Fibroblast of villous mesenchyme (primary cell): ENCODE data around the gene C9. TPM values are rescaled to one million over a fixed set of nuclear protein-coding genes. Genes with fewer than 3 reads are reported as not detected.
"Not testable (repeated sequence)": the region's sequence is repeated elsewhere in the genome, so short reads cannot be mapped to it uniquely, and the experiment has no call there.

Experiments used
- DNase-seq: peaks from one replicate; pipeline ENCODE4 v3.0.0-alpha.2; 2010; ENCODE audit warnings: low read depth
- H3K4me3 ChIP-seq: 2 replicates; pipeline ENCODE4 v1.5.1; 2011; ENCODE audit warnings: low read depth, mild to moderate bottlenecking, low read length
- CTCF ChIP-seq: IDR thresholded peaks from 2 replicates; pipeline ENCODE4 v1.5.1; 2012; ENCODE audit warnings: low read depth, mild to moderate bottlenecking, low read length; ENCODE audit not compliant: insufficient read depth
- total RNA-seq: library from RNA; depleted of rRNA; stranded (reverse); fragments of >200 nt; gene quantifications from 2 replicates; pipeline ENCODE4 v1.2.3, GENCODE V29; 2012

The C9 gene
- total RNA-seq, 1 donor = not detected

- DNase-seq = no peak
- H3K4me3 ChIP-seq = no peak overlapping the region
- no peak for TF ChIP-seq CTCF
These were observed 26.9 kb downstream of the C9 start for GRCh38 chr5:39337252-39337915.

GRCh38 chr5:39334296-39334695 lies 30.0 kb downstream of the C9 start:
- DNase-seq, H3K4me3 ChIP-seq: not testable (repeated sequence)

GRCh38 chr5:39333104-39333503 lies 31.2 kb downstream of the C9 start:
- no peak overlapping the region for H3K4me3 ChIP-seq
- no peak for DNase-seq
- TF ChIP-seq CTCF = no peak

GRCh38 chr5:39331861-39332381 lies 32.4 kb downstream of the C9 start:
- no peak overlapping the region for H3K4me3 ChIP-seq
- DNase-seq = no peak
- no peak for TF ChIP-seq CTCF

- no peak for TF ChIP-seq CTCF
- DNase-seq = no peak
- H3K4me3 ChIP-seq = no peak overlapping the region
These were observed 35.6 kb downstream of the C9 start for GRCh38 chr5:39328731-39329130.

- DNase-seq = no peak
- H3K4me3 ChIP-seq = no peak overlapping the region
- no peak for TF ChIP-seq CTCF
These were observed 40.8 kb downstream of the C9 start for GRCh38 chr5:39323542-39323941.

GRCh38 chr5:39319395-39319794 lies 44.9 kb downstream of the C9 start:
- H3K4me3 ChIP-seq = no peak overlapping the region
- TF ChIP-seq CTCF = no peak

GRCh38 chr5:39316464-39316863 lies 47.8 kb downstream of the C9 start:
- not testable (repeated sequence) for DNase-seq, H3K4me3 ChIP-seq

More at GRCh38 chr5:39319395-39319794, 44.9 kb downstream of the C9 start:
- no peak for DNase-seq
